ENCODE data around the gene TACSTD2.
"Not testable (repeated sequence)": the region's sequence is repeated elsewhere in the genome, so short reads cannot be mapped to it uniquely, and the experiment has no call there.

TACSTD2 gene

GRCh38 chr1:58563715-58564114, 13.3 kb downstream of the TACSTD2 start:
- DNase-seq (ENCODE audit: low spot score) = not testable (repeated sequence)

GRCh38 chr1:58561633-58562032, 15.4 kb downstream of the TACSTD2 start:
- DNase-seq (ENCODE audit: low spot score) = no peak

GRCh38 chr1:58555393-58555792, 21.7 kb downstream of the TACSTD2 start:
- no peak for DNase-seq (ENCODE audit: low spot score)

GRCh38 chr1:58551186-58552140, 25.6 kb downstream of the TACSTD2 start:
- DNase-seq (ENCODE audit: low spot score) = no peak

- not testable (repeated sequence) for DNase-seq (ENCODE audit: low spot score)
These were observed 27.8 kb downstream of the TACSTD2 start for GRCh38 chr1:58549291-58549690.

GRCh38 chr1:58548371-58548770, 28.7 kb downstream of the TACSTD2 start:
- DNase-seq (ENCODE audit: low spot score) = no peak

- DNase-seq (ENCODE audit: low spot score) = peak; percentile 97
These were observed 30.3 kb downstream of the TACSTD2 start, which contains the start of gene OMA1 for GRCh38 chr1:58546520-58547308. TSS of gene OMA1 (minus strand) at chr1:58546726. CDS start at chr1:58539294, 7,432 bp downstream.

GRCh38 chr1:58545591-58546519, 31.2 kb downstream of the TACSTD2 start:
- peak; percentile 72 for DNase-seq (ENCODE audit: low spot score)

GRCh38 chr1:58543260-58543659, 33.8 kb downstream of the TACSTD2 start:
- no peak for DNase-seq (ENCODE audit: low spot score)

- DNase-seq (ENCODE audit: low spot score) = no peak
These were observed 37.5 kb downstream of the TACSTD2 start for GRCh38 chr1:58539553-58539952.

GRCh38 chr1:58538821-58539220, 38.2 kb downstream of the TACSTD2 start:
- DNase-seq (ENCODE audit: low spot score) = no peak

- DNase-seq (ENCODE audit: low spot score) = not testable (repeated sequence)
These were observed 45.2 kb downstream of the TACSTD2 start for GRCh38 chr1:58531842-58532241.

- DNase-seq (ENCODE audit: low spot score) = peak; percentile 27
These were observed 47.8 kb downstream of the TACSTD2 start for GRCh38 chr1:58529284-58529683.

GRCh38 chr1:58528518-58528917, 48.5 kb downstream of the TACSTD2 start:
- no peak for DNase-seq (ENCODE audit: low spot score)

All from activated CD4-positive, alpha-beta T cell treated with anti-CD3 and anti-CD28 coated beads, Interleukin-2, Interleukin-4, amounts not matched to agents 100 ng/mL and 50 ng/mL, durations not matched to agents 16 hours and 8 hours (primary cell).